ENCODE measurements around the gene ADCY5. TPM values are rescaled to one million over a fixed set of nuclear protein-coding genes. Genes with fewer than 3 reads are reported as not detected.

ADCY5 gene
- total RNA-seq, 3 donors from 2014 or later = 0.05 to 0.13 TPM; not detected in 1

- DNase-seq = no peak
- no peak for ATAC-seq
- H3K9me3 Mint-ChIP-seq = no peaks in the 10 kb centered on the region
- H3K4me1 Mint-ChIP-seq (ENCODE audit: low read depth) = peaks cover 7% of the 10 kb centered on the region
- no peaks in the 10 kb centered on the region for H3K27me3 Mint-ChIP-seq (ENCODE audit: low read depth)
- H3K36me3 Mint-ChIP-seq (ENCODE audit: insufficient read depth) = no peaks in the 10 kb centered on the region
- H3K4me3 Mint-ChIP-seq = no peak overlapping the region
Measured at GRCh38 chr3:123339302-123339701, 109.6 kb downstream of the ADCY5 start.

- Mint-ChIP-seq H3K9me3 (no peaks in the 10 kb centered on the region), H3K4me1 (ENCODE audit: low read depth) (peaks cover 7% of the 10 kb centered on the region), H3K27me3 (ENCODE audit: low read depth) (no peaks in the 10 kb centered on the region), H3K36me3 (ENCODE audit: insufficient read depth) (no peaks in the 10 kb centered on the region), H3K4me3 (no peak overlapping the region)
- no peak for DNase-seq
- no peak for ATAC-seq
Measured at GRCh38 chr3:123338620-123339061, 110.2 kb downstream of the ADCY5 start.

GRCh38 chr3:123337948-123338619 is 110.8 kb downstream of the ADCY5 start:
- Mint-ChIP-seq H3K27me3 (ENCODE audit: low read depth) (no peaks in the 10 kb centered on the region), H3K4me3 (no peak overlapping the region), H3K4me1 (ENCODE audit: low read depth) (peaks cover 7% of the 10 kb centered on the region), H3K9me3 (no peaks in the 10 kb centered on the region), H3K36me3 (ENCODE audit: insufficient read depth) (no peaks in the 10 kb centered on the region)
- DNase-seq = no peak
- no peak for ATAC-seq

GRCh38 chr3:123337226-123337625 is 111.7 kb downstream of the ADCY5 start:
- Mint-ChIP-seq H3K9me3 (no peaks in the 10 kb centered on the region), H3K4me1 (ENCODE audit: low read depth) (peaks cover 7% of the 10 kb centered on the region), H3K27me3 (ENCODE audit: low read depth) (no peaks in the 10 kb centered on the region), H3K4me3 (no peak overlapping the region), H3K36me3 (ENCODE audit: insufficient read depth) (no peaks in the 10 kb centered on the region)
- ATAC-seq (no peak), DNase-seq (no peak)

GRCh38 chr3:123336441-123336851 is 112.4 kb downstream of the ADCY5 start:
- peaks cover 7% of the 10 kb centered on the region for H3K4me1 Mint-ChIP-seq (ENCODE audit: low read depth)
- ATAC-seq (no peak), DNase-seq (no peak)
- H3K4me3 Mint-ChIP-seq = no peak overlapping the region
- no peaks in the 10 kb centered on the region for H3K27me3 Mint-ChIP-seq (ENCODE audit: low read depth)
- no peaks in the 10 kb centered on the region for H3K36me3 Mint-ChIP-seq (ENCODE audit: insufficient read depth)
- no peaks in the 10 kb centered on the region for H3K9me3 Mint-ChIP-seq

GRCh38 chr3:123336001-123336400 is 112.9 kb downstream of the ADCY5 start:
- Mint-ChIP-seq H3K9me3 (no peaks in the 10 kb centered on the region), H3K4me1 (ENCODE audit: low read depth) (peaks cover 7% of the 10 kb centered on the region), H3K36me3 (ENCODE audit: insufficient read depth) (no peaks in the 10 kb centered on the region), H3K27me3 (ENCODE audit: low read depth) (no peaks in the 10 kb centered on the region), H3K4me3 (no peak overlapping the region)
- no peak for DNase-seq
- no peak for ATAC-seq

GRCh38 chr3:123335007-123335670 is 113.8 kb downstream of the ADCY5 start:
- Mint-ChIP-seq H3K27me3 (ENCODE audit: low read depth) (no peaks in the 10 kb centered on the region), H3K4me1 (ENCODE audit: low read depth) (peaks cover 7% of the 10 kb centered on the region), H3K36me3 (ENCODE audit: insufficient read depth) (no peaks in the 10 kb centered on the region), H3K4me3 (no peak overlapping the region), H3K9me3 (no peaks in the 10 kb centered on the region)
- no peak for DNase-seq
- no peak for ATAC-seq

GRCh38 chr3:123334056-123334455 is 114.8 kb downstream of the ADCY5 start:
- H3K4me1 Mint-ChIP-seq (ENCODE audit: low read depth) = peaks cover 7% of the 10 kb centered on the region
- no peaks in the 10 kb centered on the region for H3K27me3 Mint-ChIP-seq (ENCODE audit: low read depth)
- H3K9me3 Mint-ChIP-seq = no peaks in the 10 kb centered on the region
- DNase-seq = no peak
- no peak for ATAC-seq
- no peaks in the 10 kb centered on the region for H3K36me3 Mint-ChIP-seq (ENCODE audit: insufficient read depth)
- H3K4me3 Mint-ChIP-seq = no peak overlapping the region

- H3K27me3 Mint-ChIP-seq (ENCODE audit: low read depth) = no peaks in the 10 kb centered on the region
- ATAC-seq (no peak), DNase-seq (no peak)
- no peaks in the 10 kb centered on the region for H3K36me3 Mint-ChIP-seq (ENCODE audit: insufficient read depth)
- H3K4me1 Mint-ChIP-seq (ENCODE audit: low read depth) = peaks cover 7% of the 10 kb centered on the region
- H3K4me3 Mint-ChIP-seq = no peak overlapping the region
- H3K9me3 Mint-ChIP-seq = no peaks in the 10 kb centered on the region
Measured at GRCh38 chr3:123333401-123333800, 115.5 kb downstream of the ADCY5 start.

- no peaks in the 10 kb centered on the region for H3K9me3 Mint-ChIP-seq
- DNase-seq (no peak), ATAC-seq (no peak)
- peaks cover 7% of the 10 kb centered on the region for H3K4me1 Mint-ChIP-seq (ENCODE audit: low read depth)
- no peaks in the 10 kb centered on the region for H3K36me3 Mint-ChIP-seq (ENCODE audit: insufficient read depth)
- no peak overlapping the region for H3K4me3 Mint-ChIP-seq
- H3K27me3 Mint-ChIP-seq (ENCODE audit: low read depth) = no peaks in the 10 kb centered on the region
Measured at GRCh38 chr3:123332124-123332641, 116.7 kb downstream of the ADCY5 start.

- Mint-ChIP-seq H3K9me3 (no peaks in the 10 kb centered on the region), H3K4me3 (no peak overlapping the region), H3K27me3 (ENCODE audit: low read depth) (no peaks in the 10 kb centered on the region), H3K4me1 (ENCODE audit: low read depth) (peaks cover 7% of the 10 kb centered on the region), H3K36me3 (ENCODE audit: insufficient read depth) (no peaks in the 10 kb centered on the region)
- ATAC-seq = no peak
- no peak for DNase-seq
Measured at GRCh38 chr3:123331651-123332050, 117.2 kb downstream of the ADCY5 start.

GRCh38 chr3:123331006-123331405 is 117.9 kb downstream of the ADCY5 start:
- DNase-seq (no peak), ATAC-seq (no peak)
- no peaks in the 10 kb centered on the region for H3K9me3 Mint-ChIP-seq
- H3K27me3 Mint-ChIP-seq (ENCODE audit: low read depth) = no peaks in the 10 kb centered on the region
- no peak overlapping the region for H3K4me3 Mint-ChIP-seq
- H3K4me1 Mint-ChIP-seq (ENCODE audit: low read depth) = peaks cover 7% of the 10 kb centered on the region
- no peaks in the 10 kb centered on the region for H3K36me3 Mint-ChIP-seq (ENCODE audit: insufficient read depth)

GRCh38 chr3:123330441-123330991 is 118.4 kb downstream of the ADCY5 start:
- no peaks in the 10 kb centered on the region for H3K36me3 Mint-ChIP-seq (ENCODE audit: insufficient read depth)
- H3K4me3 Mint-ChIP-seq = no peak overlapping the region
- peaks cover 7% of the 10 kb centered on the region for H3K4me1 Mint-ChIP-seq (ENCODE audit: low read depth)
- DNase-seq (no peak), ATAC-seq (no peak)
- no peaks in the 10 kb centered on the region for H3K9me3 Mint-ChIP-seq
- H3K27me3 Mint-ChIP-seq (ENCODE audit: low read depth) = no peaks in the 10 kb centered on the region

- H3K27me3 Mint-ChIP-seq (ENCODE audit: low read depth) = no peaks in the 10 kb centered on the region
- DNase-seq (no peak), ATAC-seq (no peak)
- H3K36me3 Mint-ChIP-seq (ENCODE audit: insufficient read depth) = no peaks in the 10 kb centered on the region
- no peaks in the 10 kb centered on the region for H3K9me3 Mint-ChIP-seq
- H3K4me1 Mint-ChIP-seq (ENCODE audit: low read depth) = peaks cover 1% of the 10 kb centered on the region
- H3K4me3 Mint-ChIP-seq = no peak overlapping the region
Measured at GRCh38 chr3:123329636-123330340, 119.1 kb downstream of the ADCY5 start.

All from activated T-cell treated with anti-CD3 and anti-CD28 coated beads, Interleukin-2, amount 50 U/mL, for 4 hours (primary cell).